ENCODE results near the gene SCAF11. TPM values are rescaled to one million over a fixed set of nuclear protein-coding genes. Genes with fewer than 3 reads are reported as not detected.

Gene SCAF11
- total RNA-seq, 1 experiment from 2014 or later = 121 TPM

- peaks cover 4% of the 10 kb centered on the region for H3K4me1 ChIP-seq (ENCODE audit: insufficient read depth, low read length, poor library complexity, severe bottlenecking)
- no peak overlapping the region for H3K27ac ChIP-seq (ENCODE audit: low read depth, low read length, poor library complexity, severe bottlenecking)
- TF ChIP-seq EZH2 (IDR thresholded peaks at IDR 0.05; ENCODE audit: borderline replicate concordance, low read depth, low read length, poor library complexity, severe bottlenecking) (no peak), CTCF (conservative IDR thresholded peaks at IDR 0.05; ENCODE audit: low read depth, low read length) (no peak)
- no peak for DNase-seq (ENCODE audit: low spot score)
- H3K4me3 ChIP-seq (ENCODE audit: low read depth, low read length, poor library complexity, severe bottlenecking) = no peak overlapping the region
- no peaks in the 10 kb centered on the region for H3K27me3 ChIP-seq (replicated peaks; ENCODE audit: insufficient read depth, low read depth, low read length, poor library complexity)
- BruUV-seq (replicated peaks) = no TSS peak
- peaks cover 40% of the 10 kb centered on the region for H3K36me3 ChIP-seq (ENCODE audit: insufficient read depth, low read length, poor library complexity, severe bottlenecking)
- POLR2A ChIA-PET (ENCODE audit: low non-redundant PET) = interaction anchor here (0.8 kb wide), 1 partner anchor 117 kb away, joined by 5 read pairs; no protein-coding TSS in a partner anchor
- H3K9me3 ChIP-seq (ENCODE audit: low read depth, low read length, poor library complexity, severe bottlenecking) = no peaks in the 10 kb centered on the region
- CTCF ChIA-PET = no interaction called here
- intact Hi-C loops (cut with micrococcal nuclease; ENCODE audit: unreplicated experiment) = no loop called here
These were observed 41.8 kb downstream of the SCAF11 start for GRCh38 chr12:45948546-45948945.

GRCh38 chr12:45946435-45946834 is 43.9 kb downstream of the SCAF11 start:
- H3K36me3 ChIP-seq (ENCODE audit: insufficient read depth, low read length, poor library complexity, severe bottlenecking) = peaks cover 40% of the 10 kb centered on the region
- ChIA-PET POLR2A (ENCODE audit: low non-redundant PET) (no interaction called here), CTCF (no interaction called here)
- H3K4me3 ChIP-seq (ENCODE audit: low read depth, low read length, poor library complexity, severe bottlenecking) = no peak overlapping the region
- H3K27ac ChIP-seq (ENCODE audit: low read depth, low read length, poor library complexity, severe bottlenecking) = no peak overlapping the region
- TF ChIP-seq CTCF (conservative IDR thresholded peaks at IDR 0.05; ENCODE audit: low read depth, low read length) = no peak
- no peak for TF ChIP-seq EZH2 (IDR thresholded peaks at IDR 0.05; ENCODE audit: borderline replicate concordance, low read depth, low read length, poor library complexity, severe bottlenecking)
- no peak for DNase-seq (ENCODE audit: low spot score)
- H3K4me1 ChIP-seq (ENCODE audit: insufficient read depth, low read length, poor library complexity, severe bottlenecking) = peaks cover 4% of the 10 kb centered on the region
- intact Hi-C loops (cut with micrococcal nuclease; ENCODE audit: unreplicated experiment) = no loop called here
- no TSS peak for BruUV-seq (replicated peaks)
- no peaks in the 10 kb centered on the region for H3K27me3 ChIP-seq (replicated peaks; ENCODE audit: insufficient read depth, low read depth, low read length, poor library complexity)
- H3K9me3 ChIP-seq (ENCODE audit: low read depth, low read length, poor library complexity, severe bottlenecking) = no peaks in the 10 kb centered on the region

GRCh38 chr12:45944771-45945170 is 45.6 kb downstream of the SCAF11 start:
- Histone ChIP-seq H3K4me3 (ENCODE audit: low read depth, low read length, poor library complexity, severe bottlenecking) (no peak overlapping the region), H3K9me3 (ENCODE audit: low read depth, low read length, poor library complexity, severe bottlenecking) (no peaks in the 10 kb centered on the region), H3K27me3 (replicated peaks; ENCODE audit: insufficient read depth, low read depth, low read length, poor library complexity) (no peaks in the 10 kb centered on the region), H3K4me1 (ENCODE audit: insufficient read depth, low read length, poor library complexity, severe bottlenecking) (peaks cover 4% of the 10 kb centered on the region), H3K36me3 (ENCODE audit: insufficient read depth, low read length, poor library complexity, severe bottlenecking) (peaks cover 44% of the 10 kb centered on the region), H3K27ac (ENCODE audit: low read depth, low read length, poor library complexity, severe bottlenecking) (no peak overlapping the region)
- DNase-seq (ENCODE audit: low spot score) = no peak
- TF ChIP-seq EZH2 (IDR thresholded peaks at IDR 0.05; ENCODE audit: borderline replicate concordance, low read depth, low read length, poor library complexity, severe bottlenecking) (no peak), CTCF (conservative IDR thresholded peaks at IDR 0.05; ENCODE audit: low read depth, low read length) (no peak)
- ChIA-PET POLR2A (ENCODE audit: low non-redundant PET) (no interaction called here), CTCF (no interaction called here)
- intact Hi-C loops (cut with micrococcal nuclease; ENCODE audit: unreplicated experiment) = no loop called here
- no TSS peak for BruUV-seq (replicated peaks)
